ENCODE measurements around the gene RNF212B. TPM values are rescaled to one million over a fixed set of nuclear protein-coding genes. Genes with fewer than 3 reads are reported as not detected.
"Not testable (repeated sequence)": the region's sequence is repeated elsewhere in the genome, so short reads cannot be mapped to it uniquely, and the experiment has no call there.

Gene RNF212B
- total RNA-seq, 2 experiments from 2014 or later, result not detected

DNA sequence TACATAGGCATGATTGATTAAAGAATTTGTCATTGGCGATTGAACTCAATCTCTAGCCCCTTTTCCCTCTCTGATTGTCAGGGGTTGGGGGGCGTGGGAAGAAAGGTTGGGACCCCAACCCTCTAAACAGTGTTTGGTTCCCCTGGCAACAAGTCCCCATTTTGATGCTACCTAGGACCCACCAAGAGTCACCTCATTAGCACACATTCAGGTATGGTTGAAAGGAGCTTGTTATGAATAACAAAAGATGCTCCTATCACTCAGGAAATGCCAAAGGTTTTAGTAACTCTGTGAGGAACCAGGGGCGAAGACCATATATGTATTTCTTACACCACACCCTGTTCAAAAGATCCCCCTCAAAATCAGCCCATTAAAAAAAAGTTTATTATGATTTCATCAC lies 14.3 kb downstream of the RNF212B start:
- Mint-ChIP-seq H3K4me3 (no peak overlapping the region), H3K27ac (no peak overlapping the region), H3K4me1 (no peaks in the 10 kb centered on the region), H3K9me3 (no peaks in the 10 kb centered on the region), H3K27me3 (peaks cover 32% of the 10 kb centered on the region), H3K36me3 (ENCODE audit: low read depth) (no peaks in the 10 kb centered on the region)
- DNase-seq, result no peak
- CTCF ChIA-PET, result no interaction called here
- POLR2A ChIA-PET, result no interaction called here

DNA sequence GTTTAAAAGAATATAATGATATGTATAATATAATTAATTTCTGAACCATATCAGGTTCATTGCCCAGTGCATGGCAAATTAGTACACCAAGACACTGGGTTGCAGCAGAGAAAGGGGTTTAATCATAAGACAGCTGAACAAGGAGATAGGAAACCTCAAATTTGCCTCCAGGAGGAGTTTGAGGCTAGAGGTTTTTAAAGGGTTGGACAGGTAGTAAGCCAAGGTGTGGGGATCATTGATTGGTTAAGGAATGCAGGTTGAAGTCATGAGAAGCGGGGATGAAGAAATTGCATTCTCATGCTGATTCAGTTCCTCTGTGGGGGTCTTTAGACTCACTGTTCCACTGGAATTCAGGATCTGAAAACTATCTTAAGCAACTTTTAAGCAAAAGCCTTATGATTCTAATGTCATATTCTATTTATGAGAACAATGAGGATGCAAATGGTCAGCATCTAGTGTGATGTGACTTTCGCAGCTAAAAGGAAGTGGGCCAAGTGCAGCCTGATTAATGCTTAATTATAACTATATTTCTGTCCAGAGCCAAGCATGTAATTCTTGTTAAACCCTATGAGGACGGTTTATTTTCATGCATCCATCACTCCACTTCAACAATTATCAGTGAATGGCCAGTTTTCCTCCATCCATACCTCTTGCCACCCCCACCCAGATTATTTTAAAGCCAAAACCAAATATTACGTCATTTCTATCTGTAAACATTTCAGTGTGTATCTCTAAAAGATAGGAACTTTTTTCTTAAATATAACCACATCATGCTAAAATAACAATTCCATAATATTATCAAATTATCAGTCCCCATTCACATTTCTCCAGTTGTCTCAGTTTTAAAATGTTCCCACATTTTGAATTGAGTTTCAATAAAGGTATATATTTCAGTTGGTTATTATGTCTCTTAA lies 14.9 kb downstream of the RNF212B start:
- Mint-ChIP-seq H3K4me1 (no peaks in the 10 kb centered on the region), H3K9me3 (no peaks in the 10 kb centered on the region), H3K27ac (no peak overlapping the region), H3K27me3 (peaks cover 37% of the 10 kb centered on the region), H3K4me3 (no peak overlapping the region), H3K36me3 (ENCODE audit: low read depth) (no peaks in the 10 kb centered on the region)
- ChIA-PET CTCF (no interaction called here), POLR2A (no interaction called here)
- no peak for DNase-seq

DNA sequence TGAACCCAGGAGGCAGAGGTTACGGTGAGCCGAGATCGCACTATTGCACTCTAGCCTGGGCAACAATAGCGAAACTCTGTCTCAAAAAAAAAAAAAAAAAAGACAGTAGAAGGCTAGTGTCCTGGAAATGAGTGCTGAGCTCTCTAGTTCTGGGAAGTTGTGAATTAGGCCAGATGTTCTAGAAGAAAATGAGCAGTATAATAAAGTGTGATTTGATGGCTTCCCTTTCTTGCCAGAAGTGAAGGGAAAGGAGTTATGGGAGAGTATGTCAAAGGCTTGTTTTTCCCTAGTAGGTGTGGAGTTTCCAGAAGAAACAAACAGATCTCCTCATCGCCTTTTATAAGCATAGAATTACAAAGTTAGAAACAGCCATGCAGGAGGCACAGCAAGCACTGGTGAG lies 20.5 kb downstream of the RNF212B start:
- peaks cover 48% of the 10 kb centered on the region for H3K27me3 Mint-ChIP-seq
- no peaks in the 10 kb centered on the region for H3K4me1 Mint-ChIP-seq
- H3K4me3 Mint-ChIP-seq, result no peak overlapping the region
- H3K36me3 Mint-ChIP-seq (ENCODE audit: low read depth), result no peaks in the 10 kb centered on the region
- no peaks in the 10 kb centered on the region for H3K9me3 Mint-ChIP-seq
- ChIA-PET POLR2A (no interaction called here), CTCF (interaction anchor here (0.6 to 1.5 kb wide), 2 partner anchors 10 to 28 kb away, joined by 3 to 6 read pairs; partner anchors contain the start of gene HOMEZ)
- DNase-seq, result no peak
- no peak overlapping the region for H3K27ac Mint-ChIP-seq

DNA sequence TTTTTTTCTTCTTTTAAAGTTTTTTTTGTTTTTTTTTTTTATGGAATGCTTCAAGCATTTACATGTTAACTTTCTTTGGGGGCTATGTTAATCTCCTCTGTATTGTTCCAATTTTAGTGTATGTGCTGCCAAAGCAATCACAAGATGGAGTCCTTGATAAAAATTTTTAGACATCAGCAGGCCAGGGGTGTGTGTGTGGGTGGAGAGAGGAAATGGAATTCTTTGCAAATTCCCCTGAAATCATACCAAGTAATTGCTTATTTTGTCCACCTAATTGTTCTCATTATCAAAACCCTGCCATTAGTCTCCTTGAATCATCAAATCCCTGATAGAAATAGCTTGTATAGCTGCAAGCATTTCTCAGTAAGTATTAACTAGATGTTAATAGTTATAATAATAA lies 21.7 kb downstream of the RNF212B start:
- Mint-ChIP-seq H3K36me3 (ENCODE audit: low read depth) (no peaks in the 10 kb centered on the region), H3K27ac (no peak overlapping the region), H3K4me1 (no peaks in the 10 kb centered on the region), H3K9me3 (no peaks in the 10 kb centered on the region), H3K4me3 (no peak overlapping the region), H3K27me3 (peaks cover 52% of the 10 kb centered on the region)
- no peak for DNase-seq
- ChIA-PET CTCF (interaction anchor here (0.7 to 2.1 kb wide), 4 partner anchors 8 to 139 kb away, joined by 3 to 6 read pairs (median 4); no protein-coding TSS in a partner anchor), POLR2A (no interaction called here)

DNA sequence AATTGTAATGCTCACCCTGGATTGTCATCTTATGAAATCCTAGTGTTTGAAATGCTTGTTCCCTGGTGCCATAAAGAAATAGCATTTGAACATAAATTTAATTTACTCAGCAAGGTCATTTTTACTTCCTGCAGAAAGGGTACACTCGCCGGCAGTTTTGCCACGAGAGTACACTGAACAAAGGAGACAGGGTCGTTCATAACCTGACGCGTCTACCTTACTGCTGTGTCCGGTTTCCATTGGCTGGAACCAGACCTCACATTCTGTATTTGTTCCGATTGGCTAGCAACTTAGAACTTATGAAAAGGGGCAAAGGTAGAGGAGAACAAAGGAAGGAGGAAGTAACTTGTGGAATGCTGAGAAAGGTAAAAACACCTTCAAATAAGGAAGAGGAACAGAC lies 23.1 kb downstream of the RNF212B start:
- H3K9me3 Mint-ChIP-seq; H3K36me3 Mint-ChIP-seq (ENCODE audit: low read depth); DNase-seq; POLR2A ChIA-PET; H3K4me3 Mint-ChIP-seq; H3K4me1 Mint-ChIP-seq; H3K27ac Mint-ChIP-seq: not testable (repeated sequence)
- CTCF ChIA-PET, result interaction anchor here (1.6 kb wide), 1 partner anchor 10 kb away, joined by 5 read pairs; no protein-coding TSS in a partner anchor
- H3K27me3 Mint-ChIP-seq, result peaks cover 52% of the 10 kb centered on the region

DNA sequence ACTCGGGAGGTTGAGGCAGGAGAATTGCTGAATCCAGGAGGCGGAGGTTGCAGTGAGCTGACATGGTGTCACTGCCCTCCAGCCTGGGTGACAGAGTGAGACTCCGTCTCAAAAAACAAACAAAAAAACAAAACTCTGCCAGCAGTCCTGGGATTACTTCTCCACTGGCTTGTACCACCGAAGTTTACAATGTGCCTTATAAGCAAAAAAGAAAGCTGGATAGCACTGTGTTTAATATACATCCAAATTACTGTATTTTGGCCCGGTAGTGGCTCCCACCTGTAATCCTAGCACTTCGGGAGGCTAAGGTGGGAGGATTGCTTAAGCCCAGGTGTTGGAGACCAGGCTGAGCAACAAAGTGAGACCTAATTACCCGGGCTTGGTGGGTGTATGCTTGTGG lies 31.5 kb downstream of the RNF212B start:
- Mint-ChIP-seq H3K27ac (no peak overlapping the region), H3K36me3 (ENCODE audit: low read depth) (no peaks in the 10 kb centered on the region), H3K27me3 (peaks cover 9% of the 10 kb centered on the region), H3K4me3 (no peak overlapping the region), H3K4me1 (no peaks in the 10 kb centered on the region), H3K9me3 (no peaks in the 10 kb centered on the region)
- DNase-seq, result no peak
- ChIA-PET POLR2A (interaction anchor here (0.6 kb wide), 1 partner anchor 10 kb away, joined by 4 read pairs; no protein-coding TSS in a partner anchor), CTCF (no interaction called here)

DNA sequence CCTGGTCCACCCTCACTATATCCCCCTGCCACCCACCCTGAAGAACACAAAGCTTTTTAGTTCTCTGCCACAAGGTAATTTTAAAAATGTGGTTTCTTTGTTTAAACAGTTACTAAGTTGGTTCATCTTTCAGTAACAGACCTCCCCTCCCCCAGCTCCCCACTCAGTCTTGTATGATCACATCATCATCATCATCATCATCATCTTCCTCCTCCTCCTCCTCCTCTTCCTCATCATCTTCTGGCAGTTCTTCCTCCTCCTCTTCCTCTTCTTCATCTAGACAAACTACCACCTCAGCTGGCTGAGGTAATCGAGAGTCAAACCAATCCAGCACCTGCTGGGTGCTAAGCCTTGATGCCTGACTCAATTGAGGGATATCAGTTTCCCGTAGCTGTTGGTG lies 37.7 kb downstream of the RNF212B start:
- Mint-ChIP-seq H3K4me1 (no peaks in the 10 kb centered on the region), H3K27ac (no peak overlapping the region), H3K36me3 (ENCODE audit: low read depth) (peaks cover 6% of the 10 kb centered on the region), H3K27me3 (no peaks in the 10 kb centered on the region), H3K4me3 (no peak overlapping the region), H3K9me3 (no peaks in the 10 kb centered on the region)
- ChIA-PET CTCF (interaction anchor here (1.3 kb wide), 1 partner anchor 8 kb away, joined by 3 read pairs; no protein-coding TSS in a partner anchor), POLR2A (no interaction called here)
- no peak for DNase-seq

DNA sequence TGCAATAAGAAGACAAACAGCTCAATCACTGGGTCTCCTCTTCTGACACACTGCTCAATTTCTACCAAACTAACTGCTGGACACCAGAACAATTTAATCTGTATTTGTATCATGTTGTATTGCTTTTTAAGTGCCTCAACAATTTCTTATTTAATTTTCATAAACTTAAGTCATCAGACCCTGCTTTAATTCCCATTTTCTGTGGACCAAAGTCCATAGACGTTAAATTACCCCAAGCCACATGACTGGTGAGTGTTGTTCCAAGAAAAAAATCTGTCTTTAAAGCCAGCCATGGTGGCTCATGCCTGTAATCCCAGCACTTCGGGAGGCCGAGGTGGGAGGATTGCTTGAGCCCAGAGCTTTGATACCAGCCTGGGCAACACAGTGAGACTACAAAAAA lies 39.5 kb downstream of the RNF212B start:
- ChIA-PET POLR2A (no interaction called here), CTCF (interaction anchor here (1.0 to 2.4 kb wide), 2 partner anchors 10 to 12 kb away, joined by 3 to 6 read pairs; partner anchors contain the start of gene HOMEZ)
- Mint-ChIP-seq H3K27ac (no peak overlapping the region), H3K27me3 (no peaks in the 10 kb centered on the region), H3K36me3 (ENCODE audit: low read depth) (peaks cover 6% of the 10 kb centered on the region), H3K4me3 (no peak overlapping the region), H3K4me1 (peaks cover 2% of the 10 kb centered on the region), H3K9me3 (no peaks in the 10 kb centered on the region)
- no peak for DNase-seq

DNA sequence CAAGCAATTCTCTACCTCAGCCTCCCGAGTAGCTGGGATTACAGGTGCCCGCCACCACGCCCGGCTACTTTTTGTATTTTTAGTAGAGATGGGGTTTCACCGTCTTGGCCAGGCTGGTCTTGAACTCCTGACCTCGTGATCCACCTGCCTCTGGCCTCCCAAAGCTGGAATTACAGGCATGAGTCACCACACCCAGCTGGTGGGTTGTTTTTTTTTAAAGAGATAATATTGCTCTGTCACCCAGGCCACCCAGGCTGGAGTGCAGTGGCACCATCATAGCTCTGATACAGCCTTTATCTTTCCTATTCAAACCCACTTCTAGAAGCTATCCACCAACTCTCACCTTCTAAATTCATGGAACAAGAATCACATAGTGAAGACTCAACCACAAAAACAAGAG lies 40.2 kb downstream of the RNF212B start:
- DNase-seq; H3K27me3 Mint-ChIP-seq; POLR2A ChIA-PET; H3K4me3 Mint-ChIP-seq; H3K9me3 Mint-ChIP-seq; H3K27ac Mint-ChIP-seq; H3K36me3 Mint-ChIP-seq (ENCODE audit: low read depth); H3K4me1 Mint-ChIP-seq: not testable (repeated sequence)
- CTCF ChIA-PET, result interaction anchor here (0.6 to 2.4 kb wide), 4 partner anchors 9 to 209 kb away, joined by 3 to 6 read pairs (median 4); partner anchors contain the start of gene HOMEZ

DNA sequence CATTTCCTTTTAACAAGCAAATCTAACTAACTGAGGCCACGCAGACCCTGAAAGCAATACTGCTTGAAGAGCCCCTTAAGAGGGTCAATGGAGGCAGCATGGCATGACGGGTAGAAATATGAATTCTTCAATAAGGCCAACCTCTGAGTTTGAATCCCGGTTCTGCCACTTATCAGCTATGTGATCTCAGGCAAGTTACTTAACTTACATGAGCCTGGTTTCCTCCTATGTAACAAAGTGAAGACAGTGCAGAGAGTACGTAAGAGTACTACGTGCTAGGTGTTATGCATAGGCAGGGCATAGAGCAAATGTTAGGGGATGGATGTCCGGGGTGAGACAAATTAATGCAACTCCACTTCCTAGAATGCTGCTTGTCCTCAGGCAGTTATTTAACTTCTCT lies 43.5 kb downstream of the RNF212B start:
- H3K27ac Mint-ChIP-seq, result no peak overlapping the region
- no peaks in the 10 kb centered on the region for H3K9me3 Mint-ChIP-seq

DNA sequence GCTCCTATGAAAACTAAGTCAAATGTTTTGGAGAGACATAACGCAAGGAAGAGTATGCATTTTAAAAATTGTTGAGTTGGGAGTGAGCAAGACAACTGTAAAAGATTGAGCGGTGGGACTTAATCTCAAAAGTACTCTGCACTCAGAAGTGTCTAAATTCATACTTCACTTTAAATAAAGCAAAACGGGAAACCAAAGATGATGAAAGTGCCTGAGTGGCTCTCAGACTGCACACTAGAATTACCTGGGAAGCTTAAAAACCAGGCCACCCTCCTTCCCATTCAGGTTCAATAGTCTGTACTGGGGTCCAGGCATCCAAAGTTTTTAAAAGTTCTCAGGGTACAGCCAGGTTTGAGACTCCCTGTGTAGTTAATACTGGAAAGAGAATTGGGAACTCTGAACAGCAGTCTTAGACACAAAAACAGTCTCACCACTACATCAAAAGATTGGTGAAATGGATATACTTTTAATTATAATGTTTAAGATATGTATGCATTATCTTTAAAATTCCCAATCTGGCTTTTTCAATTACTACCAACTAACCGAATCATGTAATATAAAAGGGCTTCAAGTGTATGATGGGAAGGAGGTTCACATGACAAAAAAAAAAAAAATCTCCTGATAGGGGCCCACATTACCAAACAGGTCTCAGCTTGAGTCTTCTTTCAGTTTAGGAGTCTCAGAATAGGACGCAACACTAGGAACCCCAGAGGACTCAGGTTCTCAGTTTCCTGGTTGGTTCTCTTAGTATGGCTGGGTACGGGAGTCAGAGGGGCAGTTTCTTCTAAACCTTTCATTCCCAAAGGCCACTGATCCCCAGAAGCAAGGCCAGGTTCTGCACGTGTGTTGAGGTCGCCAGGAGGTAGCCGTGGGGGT lies 47.2 kb downstream of the RNF212B start:
- H3K27me3 Mint-ChIP-seq, result no peaks in the 10 kb centered on the region
- peaks cover 4% of the 10 kb centered on the region for H3K36me3 Mint-ChIP-seq (ENCODE audit: low read depth)
- H3K9me3 Mint-ChIP-seq, result no peaks in the 10 kb centered on the region
- CTCF ChIA-PET, result no interaction called here
- H3K27ac Mint-ChIP-seq, result peak overlapping the region; percentile 87
- POLR2A ChIA-PET, result no interaction called here
- H3K4me1 Mint-ChIP-seq, result peaks cover 32% of the 10 kb centered on the region
- peak overlapping the region; percentile 89 for H3K4me3 Mint-ChIP-seq
- DNase-seq, result no peak

More for the DNA sequence above, 43.5 kb downstream of the RNF212B start:
- Mint-ChIP-seq H3K27me3 (no peaks in the 10 kb centered on the region), H3K36me3 (ENCODE audit: low read depth) (peaks cover 7% of the 10 kb centered on the region), H3K4me1 (peaks cover 23% of the 10 kb centered on the region), H3K4me3 (no peak overlapping the region)
- no peak for DNase-seq
- ChIA-PET CTCF (interaction anchor here (1.2 kb wide), 1 partner anchor 9 kb away, joined by 3 read pairs; no protein-coding TSS in a partner anchor), POLR2A (no interaction called here)

DNA sequence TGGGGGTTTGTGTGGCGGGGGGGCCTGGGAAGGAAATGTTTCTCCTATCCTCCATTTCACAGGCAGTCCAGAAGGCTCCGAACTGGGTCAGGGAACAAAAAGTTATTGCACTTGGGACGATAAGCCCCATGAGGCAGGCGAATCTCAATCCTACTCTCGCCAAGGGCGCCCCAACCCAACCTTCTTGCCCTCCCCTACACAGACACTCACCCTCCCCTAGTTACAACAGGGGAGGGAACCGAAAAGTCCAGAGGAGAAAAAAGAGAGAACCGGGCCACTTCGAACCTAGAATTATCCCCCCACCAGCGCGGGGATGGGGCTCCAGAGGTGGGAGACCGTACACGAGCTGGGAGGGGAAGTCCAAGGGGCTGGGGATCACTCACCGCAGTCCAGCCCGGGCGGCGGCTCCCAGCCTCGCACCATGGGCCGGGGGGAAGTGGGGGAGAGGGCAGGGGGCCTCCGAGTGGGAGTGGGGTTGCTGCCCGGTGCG lies 47.8 kb downstream of the RNF212B start:
- no peak for DNase-seq
- H3K27me3 Mint-ChIP-seq, result no peaks in the 10 kb centered on the region
- peaks cover 32% of the 10 kb centered on the region for H3K4me1 Mint-ChIP-seq
- H3K27ac Mint-ChIP-seq, result peak overlapping the region; percentile 87
- peak overlapping the region; percentile 89 for H3K4me3 Mint-ChIP-seq
- CTCF ChIA-PET, result interaction anchor here (1.2 to 4.8 kb wide), 4 partner anchors 8 to 28 kb away, joined by 3 to 24 read pairs (median 6); partner anchors contain the start of gene BCL2L2
- no peaks in the 10 kb centered on the region for H3K9me3 Mint-ChIP-seq
- POLR2A ChIA-PET, result no interaction called here
- peaks cover 4% of the 10 kb centered on the region for H3K36me3 Mint-ChIP-seq (ENCODE audit: low read depth)

Data from activated CD4-positive, alpha-beta T cell treated with anti-CD3 and anti-CD28 coated beads, Interleukin-2, amount 10 ng/mL, durations not matched to agents 7 days and 5 days (primary cell).